GM13976 (cell line): ENCODE results near the gene PDIA5.

ENCODE experiments used
- DNase-seq: peaks from one replicate; pipeline ENCODE4 v3.0.0; 2012; ENCODE audit warnings: low spot score
- in situ Hi-C: fragments of 300-500 bp; cut with MboI; formaldehyde crosslinking; loops from one replicate; pipeline ENCODE4 v1.12.0; 2022; ENCODE audit warnings: low sequenced_read_pairs, mixed read lengths, inconsistent platforms; ENCODE audit not compliant: unreplicated experiment
- TF ChIP-seq, protein P1 (sequence below): IDR thresholded peaks from 2 replicates; pipeline ENCODE4 v1.5.1; 2012; ENCODE audit warnings: borderline replicate concordance, mild to moderate bottlenecking; ENCODE audit not compliant: insufficient read depth; ENCODE audit errors: extremely low read depth, missing control alignments, control extremely low read depth

The PDIA5 gene

DNA sequence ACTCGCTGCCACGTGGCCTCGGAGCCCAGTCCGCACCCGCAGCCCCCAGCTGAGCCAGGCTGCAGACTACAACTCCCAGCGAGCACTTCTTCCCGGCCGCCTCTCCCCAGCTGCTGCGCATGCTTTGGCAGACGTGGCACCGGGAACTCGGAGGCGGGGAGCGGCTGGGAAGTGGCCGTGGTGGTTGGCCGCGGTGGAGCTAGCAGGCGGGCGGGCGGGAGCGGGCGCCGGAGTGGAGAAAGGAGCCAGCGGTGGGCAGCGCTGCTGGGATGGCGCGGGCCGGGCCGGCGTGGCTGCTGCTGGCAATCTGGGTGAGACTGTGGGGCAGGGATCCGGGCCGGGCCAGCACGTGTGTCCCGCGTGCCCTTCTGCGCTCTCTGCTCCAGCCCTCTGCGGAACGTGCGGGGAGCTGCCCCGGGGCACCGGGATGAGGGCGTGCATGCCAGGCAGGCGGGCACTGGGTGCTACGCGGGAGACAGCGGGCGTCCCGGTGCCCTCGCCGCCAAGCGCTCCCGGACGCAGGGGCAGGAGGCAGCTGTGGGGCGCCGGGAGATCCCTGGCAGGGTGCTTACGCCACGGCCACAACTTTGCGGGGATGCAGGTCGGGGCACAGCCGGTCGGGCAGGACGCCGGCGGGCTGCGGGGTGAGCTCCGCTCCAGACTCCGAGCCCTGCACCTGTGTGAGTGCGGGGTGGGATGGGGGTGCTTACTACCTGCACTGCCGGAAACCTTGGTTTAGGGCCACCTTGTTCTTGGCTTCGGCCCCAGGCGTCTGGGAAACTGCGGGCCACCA lies at the start of gene PDIA5:
TSS of gene PDIA5 (plus strand) at position 130 of the 793 bp plus-strand sequence. CDS start at position 270, 140 bp downstream.
- TF ChIP-seq, protein P1, sequence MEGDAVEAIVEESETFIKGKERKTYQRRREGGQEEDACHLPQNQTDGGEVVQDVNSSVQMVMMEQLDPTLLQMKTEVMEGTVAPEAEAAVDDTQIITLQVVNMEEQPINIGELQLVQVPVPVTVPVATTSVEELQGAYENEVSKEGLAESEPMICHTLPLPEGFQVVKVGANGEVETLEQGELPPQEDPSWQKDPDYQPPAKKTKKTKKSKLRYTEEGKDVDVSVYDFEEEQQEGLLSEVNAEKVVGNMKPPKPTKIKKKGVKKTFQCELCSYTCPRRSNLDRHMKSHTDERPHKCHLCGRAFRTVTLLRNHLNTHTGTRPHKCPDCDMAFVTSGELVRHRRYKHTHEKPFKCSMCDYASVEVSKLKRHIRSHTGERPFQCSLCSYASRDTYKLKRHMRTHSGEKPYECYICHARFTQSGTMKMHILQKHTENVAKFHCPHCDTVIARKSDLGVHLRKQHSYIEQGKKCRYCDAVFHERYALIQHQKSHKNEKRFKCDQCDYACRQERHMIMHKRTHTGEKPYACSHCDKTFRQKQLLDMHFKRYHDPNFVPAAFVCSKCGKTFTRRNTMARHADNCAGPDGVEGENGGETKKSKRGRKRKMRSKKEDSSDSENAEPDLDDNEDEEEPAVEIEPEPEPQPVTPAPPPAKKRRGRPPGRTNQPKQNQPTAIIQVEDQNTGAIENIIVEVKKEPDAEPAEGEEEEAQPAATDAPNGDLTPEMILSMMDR: no peak
- in situ Hi-C loops: no loop called here
- DNase-seq: peak; percentile 91

DNA sequence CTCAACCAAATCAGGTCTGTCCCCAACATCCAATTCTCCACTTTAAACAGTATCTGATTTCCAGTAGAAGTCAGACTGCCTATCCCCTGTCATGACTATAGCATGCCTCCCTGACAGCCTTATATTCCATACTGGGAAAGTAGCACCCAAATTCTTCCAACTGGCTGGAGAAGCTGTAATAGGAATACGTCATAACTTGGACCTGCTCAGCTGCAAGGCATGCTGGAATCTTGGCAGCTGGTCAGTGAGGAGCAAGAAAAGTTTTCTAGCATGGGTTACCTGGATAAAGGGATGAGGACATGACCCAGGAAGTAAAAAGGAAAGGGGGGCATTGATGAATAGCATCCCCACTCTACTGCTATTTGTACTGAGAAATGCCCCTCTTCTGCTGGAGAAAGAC lies 48.1 kb upstream of the PDIA5 start:
- DNase-seq: no peak
- TF ChIP-seq, protein P1: no peak
- in situ Hi-C loops: no loop called here

- in situ Hi-C loops: no loop called here
- TF ChIP-seq, protein P1: no peak
Observed at GRCh38 chr3:123019161-123019560, 47.7 kb upstream of the PDIA5 start.

DNA sequence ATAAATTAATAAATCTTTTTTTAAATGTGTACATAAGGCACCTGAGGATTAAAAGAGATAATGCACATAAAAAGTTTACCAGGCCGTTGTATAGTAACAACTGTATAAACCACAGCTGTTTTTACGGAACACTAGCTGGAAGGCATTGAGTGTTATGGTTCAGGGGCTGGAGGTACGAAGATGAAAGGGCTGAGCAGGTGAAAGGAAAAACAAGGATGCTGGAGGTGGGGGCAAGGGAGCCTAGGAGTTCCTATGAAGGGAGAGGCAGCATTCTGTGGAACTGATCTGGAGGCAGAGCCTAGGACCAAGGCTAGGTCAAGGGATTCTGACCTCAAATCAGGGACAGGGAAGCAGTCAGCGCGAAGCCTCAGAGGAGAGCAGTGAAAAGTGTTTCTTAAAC lies 47.2 kb upstream of the PDIA5 start:
- DNase-seq: no peak
- TF ChIP-seq, protein P1: no peak
- in situ Hi-C loops: no loop called here

More at GRCh38 chr3:123019161-123019560, 47.7 kb upstream of the PDIA5 start:
- DNase-seq: no peak

- DNase-seq: no peak
- TF ChIP-seq, protein P1: no peak
- in situ Hi-C loops: no loop called here
Observed at GRCh38 chr3:123020709-123021108, 46.1 kb upstream of the PDIA5 start.

- no peak for DNase-seq
- TF ChIP-seq, protein P1: no peak
- in situ Hi-C loops: no loop called here
Observed at GRCh38 chr3:123021388-123021787, 45.4 kb upstream of the PDIA5 start.

- DNase-seq: no peak
- in situ Hi-C loops: no loop called here
- TF ChIP-seq, protein P1: no peak
Observed at GRCh38 chr3:123021996-123022510, 44.8 kb upstream of the PDIA5 start.
